T-helper 2 cell treated with Interferon-gamma antibody and Interleukin-4, amounts not matched to agents 100 ng/mL and 5 ng/mL, for 36 hours (primary cell): Measurements from ENCODE around the gene ANAPC2. TPM values are rescaled to one million over a fixed set of nuclear protein-coding genes. Genes with fewer than 3 reads are reported as not detected.
"Not testable (repeated sequence)": the region's sequence is repeated elsewhere in the genome, so short reads cannot be mapped to it uniquely, and the experiment has no call there.

Experiments used
- intact Hi-C: fragments of 100-400 bp; cut with micrococcal nuclease; formaldehyde crosslinking; loops from one replicate; pipeline ENCODE4 v1.15.1; 2023
- total RNA-seq: library from RNA; stranded (reverse); gene quantifications from 2 replicates; pipeline ENCODE4 v1.2.3, GENCODE V29; 2022

The ANAPC2 gene
- total RNA-seq, 1 donor from 2014 or later = 69.6 TPM

GRCh38 chr9:137148242-137148641 lies 40.1 kb downstream of the ANAPC2 start:
- intact Hi-C loops = no loop called here

GRCh38 chr9:137147793-137148160 lies 40.6 kb downstream of the ANAPC2 start:
- intact Hi-C loops = no loop called here

DNA sequence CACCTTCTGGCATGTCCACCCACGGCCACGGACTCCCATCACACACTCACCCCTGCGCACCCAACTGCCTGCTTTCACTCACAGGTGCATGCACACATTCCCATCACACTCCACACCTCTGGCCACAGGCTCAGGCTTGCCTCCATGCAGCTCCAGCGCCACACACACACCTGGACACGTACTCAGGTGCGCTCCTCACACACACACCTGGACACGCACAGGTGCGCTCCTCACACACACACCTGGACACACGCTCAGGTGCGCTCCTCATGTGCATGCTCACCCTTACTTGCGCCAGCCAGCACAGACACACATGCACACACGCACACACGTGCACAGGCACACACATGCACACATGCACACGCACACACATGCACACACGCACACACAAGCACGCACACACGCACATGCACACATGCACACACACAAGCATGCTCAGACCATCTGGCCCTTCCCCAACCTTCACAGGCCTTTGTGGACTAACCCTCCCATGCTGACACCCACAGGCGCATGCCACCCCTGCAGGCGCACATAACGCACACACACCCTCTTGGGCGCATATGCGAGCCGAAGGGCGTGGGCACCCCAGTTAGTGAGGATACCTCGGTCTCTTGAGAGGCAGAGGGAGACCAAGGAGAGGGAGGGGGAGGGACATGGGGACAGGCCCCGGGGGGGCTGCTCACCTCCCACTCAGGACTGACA lies 41.1 kb downstream of the ANAPC2 start:
- intact Hi-C loops = no loop called here

- intact Hi-C loops = no loop called here
Observed at GRCh38 chr9:137146527-137146918, 41.8 kb downstream of the ANAPC2 start.

- intact Hi-C loops = no loop called here
Observed at GRCh38 chr9:137145731-137146526, 42.4 kb downstream of the ANAPC2 start.

DNA sequence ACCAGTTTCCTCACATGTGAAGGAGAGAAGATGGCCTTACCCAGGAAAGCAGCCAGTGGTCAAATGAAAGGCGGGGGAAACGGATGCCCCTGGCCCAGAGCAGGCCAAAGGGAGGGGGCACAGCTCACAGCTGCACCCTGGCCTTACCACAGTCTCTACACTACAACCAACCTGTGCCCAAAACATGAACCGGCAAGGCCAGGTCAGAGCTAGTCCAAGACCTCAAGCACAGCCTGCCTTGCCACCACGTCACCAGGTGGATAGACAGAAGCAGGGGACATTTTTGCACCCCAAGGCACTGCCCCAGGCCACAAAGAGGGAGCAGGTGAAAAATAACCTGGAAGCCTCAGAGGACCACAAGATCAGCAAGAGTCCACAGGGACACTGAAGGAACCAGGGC lies 44.9 kb downstream of the ANAPC2 start:
- intact Hi-C loops = no loop called here

DNA sequence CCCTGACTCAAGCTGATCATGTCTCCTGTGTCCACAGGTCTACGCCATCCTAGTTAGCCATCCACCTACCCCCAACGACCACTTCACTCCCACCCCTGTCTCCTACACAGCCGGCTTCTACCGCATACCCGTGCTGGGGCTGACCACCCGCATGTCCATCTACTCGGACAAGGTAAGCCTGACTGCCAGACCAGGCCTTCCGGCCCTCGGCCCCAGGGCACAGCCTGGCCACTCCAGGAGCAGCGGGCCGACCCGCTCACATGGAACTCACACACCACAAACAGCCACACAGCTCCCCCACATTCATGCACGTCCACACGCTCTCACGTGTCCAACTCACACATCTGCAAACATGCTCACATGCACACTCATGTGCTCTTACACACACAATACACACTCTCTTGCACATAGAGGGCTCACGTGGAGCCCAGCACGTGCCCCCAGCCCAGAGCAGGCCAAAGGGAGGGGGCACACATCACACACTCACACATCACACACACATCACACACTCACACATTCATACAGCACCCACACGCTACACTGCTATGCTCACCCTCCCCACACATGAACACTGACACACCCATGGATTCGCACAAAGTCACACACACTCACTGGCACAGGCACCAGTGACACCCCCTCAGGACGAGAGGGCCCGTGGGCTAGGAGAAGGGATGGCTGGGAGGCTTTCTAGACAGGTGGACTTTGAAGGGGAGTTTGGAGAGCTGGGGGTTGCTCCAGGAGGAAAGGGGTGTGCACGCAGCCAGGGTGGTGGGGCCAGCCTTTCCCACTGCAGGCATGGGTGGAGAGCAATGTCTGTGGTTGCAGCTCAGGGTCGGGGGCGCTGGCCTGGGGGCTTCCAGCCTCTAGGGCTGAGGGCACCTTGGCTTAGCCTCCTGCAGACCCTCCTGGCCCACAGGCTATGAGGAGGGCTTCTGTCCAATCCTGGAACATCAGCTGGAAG lies 46.1 kb downstream of the ANAPC2 start:
- intact Hi-C loops = no loop called here

- intact Hi-C loops = no loop called here
Observed at GRCh38 chr9:137141050-137141810, 47.1 kb downstream of the ANAPC2 start.

- intact Hi-C loops = no loop called here
Observed at GRCh38 chr9:137140151-137141012, 48.0 kb downstream of the ANAPC2 start.

DNA sequence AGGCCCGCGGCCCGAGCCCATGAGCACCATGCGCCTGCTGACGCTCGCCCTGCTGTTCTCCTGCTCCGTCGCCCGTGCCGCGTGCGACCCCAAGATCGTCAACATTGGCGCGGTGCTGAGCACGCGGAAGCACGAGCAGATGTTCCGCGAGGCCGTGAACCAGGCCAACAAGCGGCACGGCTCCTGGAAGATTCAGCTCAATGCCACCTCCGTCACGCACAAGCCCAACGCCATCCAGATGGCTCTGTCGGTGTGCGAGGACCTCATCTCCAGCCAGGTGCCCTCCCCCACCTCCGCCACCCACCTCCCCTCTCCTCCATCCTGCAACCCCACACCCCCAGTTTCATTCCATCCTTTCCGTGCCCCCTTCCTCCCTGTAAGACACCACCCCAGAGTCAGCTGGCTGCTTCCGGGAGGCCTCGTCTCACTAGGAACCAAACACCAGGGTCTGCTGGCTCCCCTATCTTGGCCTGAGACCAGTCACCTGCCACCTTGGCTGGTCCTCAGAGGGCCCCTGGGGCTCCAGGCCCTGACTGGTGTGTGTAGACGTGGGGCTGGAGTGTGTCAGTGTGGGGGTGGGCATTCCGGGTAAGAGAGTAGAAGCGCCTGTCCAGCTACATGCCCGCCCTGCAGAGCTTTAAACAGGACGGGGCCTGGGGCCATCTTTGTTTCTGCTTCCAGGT lies 48.8 kb downstream of the ANAPC2 start:
- intact Hi-C loops = no loop called here

GRCh38 chr9:137138722-137139467 lies 49.5 kb downstream of the ANAPC2 start, which contains the start of gene GRIN1:
GRIN1 (plus strand) TSS chr9:137139154; CDS start chr9:137139487, 333 bp downstream.
- intact Hi-C loops = no loop called here

DNA sequence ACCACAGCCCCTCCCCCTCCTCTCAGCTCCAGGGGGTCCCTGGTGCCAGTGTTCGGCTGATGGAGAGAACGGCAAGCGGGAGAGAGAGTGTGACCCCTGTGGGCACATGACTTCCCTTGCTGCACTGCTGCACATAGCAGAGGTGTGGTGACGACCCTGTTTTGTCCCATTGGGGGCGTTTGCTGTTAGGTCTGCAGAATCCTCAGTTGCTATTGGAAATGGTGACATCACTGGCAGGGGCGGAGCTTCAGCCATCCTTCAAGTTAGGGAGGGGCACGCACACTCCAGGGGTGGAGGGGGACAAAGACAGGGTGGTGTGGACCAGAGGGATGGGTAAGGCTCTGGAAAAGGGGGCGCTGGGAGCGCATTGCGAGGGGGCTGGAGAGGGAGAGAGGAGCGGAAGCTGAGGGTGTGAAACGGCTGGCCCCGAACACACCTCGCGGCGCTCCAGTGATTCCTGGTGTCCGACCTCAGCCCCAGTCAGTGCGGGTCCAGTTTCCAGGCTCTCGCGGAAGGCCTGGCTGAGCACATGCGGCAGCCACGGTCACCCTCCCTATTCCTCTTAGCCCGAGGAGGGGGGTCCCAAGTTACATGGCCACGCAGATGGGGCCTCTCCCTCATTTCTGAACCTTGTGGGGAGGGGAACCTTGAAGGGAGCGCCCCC lies 50.2 kb downstream of the ANAPC2 start:
- intact Hi-C loops = no loop called here

DNA sequence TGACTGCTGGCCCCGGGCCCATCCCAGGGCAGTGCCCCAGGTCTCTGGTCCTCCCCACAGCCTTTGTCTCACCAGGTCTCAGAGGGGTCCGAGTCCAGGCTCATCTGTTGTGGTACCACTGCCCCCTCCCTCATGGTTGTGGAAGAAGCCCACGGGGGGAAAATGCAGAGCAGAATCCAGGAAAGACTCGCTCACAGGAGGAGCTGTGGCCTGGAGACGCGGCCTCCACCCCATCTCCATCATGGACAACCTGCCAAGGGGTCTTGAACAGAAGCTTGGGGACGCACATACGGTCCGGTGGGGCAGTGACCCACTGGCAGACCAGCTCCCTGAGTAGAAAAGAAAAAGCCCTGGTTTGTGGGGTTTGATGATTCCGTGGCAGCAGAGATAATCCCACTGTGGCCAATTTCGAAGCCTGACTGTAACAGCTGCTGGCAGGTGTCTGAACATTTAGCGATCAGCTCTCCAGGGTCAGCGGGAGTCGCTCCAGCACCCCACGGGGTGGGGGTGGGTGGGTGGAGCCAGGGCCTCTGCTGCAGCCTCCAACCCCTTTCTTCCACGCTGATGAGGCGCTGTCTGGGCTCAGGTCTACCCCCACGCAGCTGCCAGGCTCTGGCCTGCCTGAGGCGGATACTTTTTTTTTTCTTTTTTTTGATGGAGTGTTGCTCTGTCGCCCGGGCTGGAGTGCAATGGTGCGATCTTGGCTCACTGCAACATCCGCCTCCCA lies 51.3 kb downstream of the ANAPC2 start:
- intact Hi-C loops = no loop called here

DNA sequence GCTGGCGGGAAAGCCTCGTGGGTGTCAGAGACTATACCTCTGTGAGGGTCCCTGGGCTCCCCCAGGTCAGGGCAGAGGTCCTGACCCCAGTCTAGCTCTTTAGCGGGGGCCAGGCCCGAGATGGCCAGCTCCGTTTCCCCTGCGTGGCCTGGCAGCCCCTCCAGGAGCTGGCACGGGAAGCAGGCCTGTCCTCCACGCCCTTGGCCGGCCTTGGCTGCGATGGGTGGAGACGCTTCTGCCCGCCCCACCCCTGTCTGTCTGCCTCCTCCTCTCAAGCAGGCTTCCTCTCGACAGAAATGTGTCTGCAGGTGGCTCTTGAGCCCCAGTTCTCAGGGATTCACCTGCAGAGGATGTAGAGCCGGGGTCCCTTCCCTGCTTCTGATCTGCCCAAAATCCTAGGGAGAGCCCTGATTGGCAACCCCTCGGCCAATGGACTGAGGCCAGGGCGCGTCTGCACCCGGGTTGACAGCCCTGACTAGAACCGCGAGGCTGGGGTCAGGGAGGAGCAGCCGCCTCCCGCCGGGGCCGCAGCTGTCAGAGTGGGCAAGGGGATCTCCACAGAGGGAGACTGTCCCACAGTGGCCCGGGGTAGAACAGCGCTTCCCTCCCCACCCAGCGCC lies 52.0 kb downstream of the ANAPC2 start:
- intact Hi-C loops = no loop called here

DNA sequence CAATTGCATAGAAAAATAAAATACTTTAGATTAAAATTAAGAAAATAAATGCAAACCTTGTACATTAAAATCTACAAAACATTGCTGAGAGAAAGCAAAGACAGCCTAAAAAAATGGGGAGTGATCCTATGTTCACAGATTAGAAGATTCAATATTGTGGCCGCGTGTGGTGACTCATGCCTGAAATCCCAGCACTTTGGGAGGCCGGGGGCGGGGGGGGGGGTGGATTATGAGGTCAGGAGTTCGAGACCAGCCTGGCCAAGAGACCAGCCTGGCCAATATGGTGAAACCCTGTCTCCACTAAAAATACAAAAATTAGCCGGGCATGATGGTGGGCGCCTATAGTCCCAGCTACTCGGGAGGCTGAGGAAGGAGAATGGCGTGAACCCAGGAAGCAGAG lies 53.2 kb downstream of the ANAPC2 start:
- intact Hi-C loops = not testable (repeated sequence)

GRCh38 chr9:137134191-137134590 lies 54.2 kb downstream of the ANAPC2 start:
- intact Hi-C loops = no loop called here

- intact Hi-C loops = no loop called here
Observed at GRCh38 chr9:137130176-137130755, 58.1 kb downstream of the ANAPC2 start.
